Measurements from ENCODE around the gene ASAP2.

Gene ASAP2

GRCh38 chr2:9228088-9228751, 21.6 kb downstream of the ASAP2 start:
- no peak overlapping the region for H3K4me3 ChIP-seq (ENCODE audit: low read depth in 1 of 2, low read length in 2 of 2)
- no peaks in the 10 kb centered on the region for H3K27me3 ChIP-seq (ENCODE audit: low read depth, low read length)
- no peaks in the 10 kb centered on the region for H3K9me3 ChIP-seq (ENCODE audit: control insufficient read depth in 1 of 2, low read length in 2 of 2)
- H3K27ac ChIP-seq (ENCODE audit: low read length) = no peak overlapping the region
- H3K4me1 ChIP-seq (ENCODE audit: control insufficient read depth in 1 of 2, insufficient read depth in 2 of 2, low read length in 2 of 2) = peaks cover 21 to 63% of the 10 kb centered on the region in 2 donors
- no peaks in the 10 kb centered on the region for H3K36me3 ChIP-seq (ENCODE audit: control insufficient read depth in 1 of 2, insufficient read depth in 2 of 2, low read length in 2 of 2)

GRCh38 chr2:9228781-9229469, 22.3 kb downstream of the ASAP2 start:
- peaks cover 21 to 59% of the 10 kb centered on the region in 2 donors for H3K4me1 ChIP-seq (ENCODE audit: control insufficient read depth in 1 of 2, insufficient read depth in 2 of 2, low read length in 2 of 2)
- H3K27me3 ChIP-seq (ENCODE audit: low read depth, low read length) = no peaks in the 10 kb centered on the region
- no peaks in the 10 kb centered on the region for H3K36me3 ChIP-seq (ENCODE audit: control insufficient read depth in 1 of 2, insufficient read depth in 2 of 2, low read length in 2 of 2)
- no peak overlapping the region for H3K27ac ChIP-seq (ENCODE audit: low read length)
- no peaks in the 10 kb centered on the region for H3K9me3 ChIP-seq (ENCODE audit: control insufficient read depth in 1 of 2, low read length in 2 of 2)
- no peak overlapping the region for H3K4me3 ChIP-seq (ENCODE audit: low read depth in 1 of 2, low read length in 2 of 2)

GRCh38 chr2:9229470-9229820, 22.8 kb downstream of the ASAP2 start:
- Histone ChIP-seq H3K27ac (ENCODE audit: low read length) (no peak overlapping the region), H3K9me3 (ENCODE audit: control insufficient read depth in 1 of 2, low read length in 2 of 2) (no peaks in the 10 kb centered on the region), H3K4me3 (ENCODE audit: low read depth in 1 of 2, low read length in 2 of 2) (no peak overlapping the region), H3K27me3 (ENCODE audit: low read depth, low read length) (no peaks in the 10 kb centered on the region), H3K36me3 (ENCODE audit: control insufficient read depth in 1 of 2, insufficient read depth in 2 of 2, low read length in 2 of 2) (no peaks in the 10 kb centered on the region), H3K4me1 (ENCODE audit: control insufficient read depth in 1 of 2, insufficient read depth in 2 of 2, low read length in 2 of 2) (peaks cover 25 to 62% of the 10 kb centered on the region in 2 donors)

- no peak overlapping the region for H3K4me3 ChIP-seq (ENCODE audit: low read depth in 1 of 2, low read length in 2 of 2)
These were observed 23.6 kb downstream of the ASAP2 start for GRCh38 chr2:9230051-9230802.

GRCh38 chr2:9230881-9231280, 24.3 kb downstream of the ASAP2 start:
- Histone ChIP-seq H3K4me3 (ENCODE audit: low read depth in 1 of 2, low read length in 2 of 2) (no peak overlapping the region), H3K4me1 (ENCODE audit: control insufficient read depth in 1 of 2, insufficient read depth in 2 of 2, low read length in 2 of 2) (peaks cover 39 to 72% of the 10 kb centered on the region in 2 donors), H3K9me3 (ENCODE audit: control insufficient read depth in 1 of 2, low read length in 2 of 2) (no peaks in the 10 kb centered on the region), H3K27me3 (ENCODE audit: low read depth, low read length) (no peaks in the 10 kb centered on the region), H3K36me3 (ENCODE audit: control insufficient read depth in 1 of 2, insufficient read depth in 2 of 2, low read length in 2 of 2) (no peaks in the 10 kb centered on the region), H3K27ac (ENCODE audit: low read length) (no peak overlapping the region)

More at GRCh38 chr2:9230051-9230802, 23.6 kb downstream of the ASAP2 start:
- Histone ChIP-seq H3K27ac (ENCODE audit: low read length) (no peak overlapping the region), H3K36me3 (ENCODE audit: control insufficient read depth in 1 of 2, insufficient read depth in 2 of 2, low read length in 2 of 2) (no peaks in the 10 kb centered on the region), H3K9me3 (ENCODE audit: control insufficient read depth in 1 of 2, low read length in 2 of 2) (no peaks in the 10 kb centered on the region), H3K4me1 (ENCODE audit: control insufficient read depth in 1 of 2, insufficient read depth in 2 of 2, low read length in 2 of 2) (peaks cover 33 to 70% of the 10 kb centered on the region in 2 donors), H3K27me3 (ENCODE audit: low read depth, low read length) (no peaks in the 10 kb centered on the region)

GRCh38 chr2:9231291-9232165, 24.9 kb downstream of the ASAP2 start:
- Histone ChIP-seq H3K27me3 (ENCODE audit: low read depth, low read length) (no peaks in the 10 kb centered on the region), H3K36me3 (ENCODE audit: control insufficient read depth in 1 of 2, insufficient read depth in 2 of 2, low read length in 2 of 2) (no peaks in the 10 kb centered on the region), H3K27ac (ENCODE audit: low read length) (no peak overlapping the region), H3K4me1 (ENCODE audit: control insufficient read depth in 1 of 2, insufficient read depth in 2 of 2, low read length in 2 of 2) (peaks cover 38 to 73% of the 10 kb centered on the region in 2 donors), H3K9me3 (ENCODE audit: control insufficient read depth in 1 of 2, low read length in 2 of 2) (no peaks in the 10 kb centered on the region), H3K4me3 (ENCODE audit: low read depth in 1 of 2, low read length in 2 of 2) (no peak overlapping the region)

- H3K36me3 ChIP-seq (ENCODE audit: control insufficient read depth in 1 of 2, insufficient read depth in 2 of 2, low read length in 2 of 2) = no peaks in the 10 kb centered on the region
- H3K27me3 ChIP-seq (ENCODE audit: low read depth, low read length) = no peaks in the 10 kb centered on the region
- H3K9me3 ChIP-seq (ENCODE audit: control insufficient read depth in 1 of 2, low read length in 2 of 2) = no peaks in the 10 kb centered on the region
- no peak overlapping the region for H3K27ac ChIP-seq (ENCODE audit: low read length)
- H3K4me1 ChIP-seq (ENCODE audit: control insufficient read depth in 1 of 2, insufficient read depth in 2 of 2, low read length in 2 of 2) = peaks cover 40 to 72% of the 10 kb centered on the region in 2 donors
- no peak overlapping the region for H3K4me3 ChIP-seq (ENCODE audit: low read depth in 1 of 2, low read length in 2 of 2)
These were observed 25.5 kb downstream of the ASAP2 start for GRCh38 chr2:9232166-9232479.

- H3K9me3 ChIP-seq (ENCODE audit: control insufficient read depth in 1 of 2, low read length in 2 of 2) = no peaks in the 10 kb centered on the region
- H3K4me1 ChIP-seq (ENCODE audit: control insufficient read depth in 1 of 2, insufficient read depth in 2 of 2, low read length in 2 of 2) = peaks cover 40 to 79% of the 10 kb centered on the region in 2 donors
- H3K36me3 ChIP-seq (ENCODE audit: control insufficient read depth in 1 of 2, insufficient read depth in 2 of 2, low read length in 2 of 2) = no peaks in the 10 kb centered on the region
- H3K27ac ChIP-seq (ENCODE audit: low read length) = no peak overlapping the region
- no peak overlapping the region for H3K4me3 ChIP-seq (ENCODE audit: low read depth in 1 of 2, low read length in 2 of 2)
- H3K27me3 ChIP-seq (ENCODE audit: low read depth, low read length) = no peaks in the 10 kb centered on the region
These were observed 26.3 kb downstream of the ASAP2 start for GRCh38 chr2:9232886-9233285.

GRCh38 chr2:9234680-9235146, 28.1 kb downstream of the ASAP2 start:
- Histone ChIP-seq H3K27ac (ENCODE audit: low read length) (peak overlapping the region; percentile 68), H3K9me3 (ENCODE audit: control insufficient read depth in 1 of 2, low read length in 2 of 2) (no peaks in the 10 kb centered on the region), H3K4me3 (ENCODE audit: low read depth in 1 of 2, low read length in 2 of 2) (no peak overlapping the region), H3K27me3 (ENCODE audit: low read depth, low read length) (no peaks in the 10 kb centered on the region), H3K36me3 (ENCODE audit: control insufficient read depth in 1 of 2, insufficient read depth in 2 of 2, low read length in 2 of 2) (no peaks in the 10 kb centered on the region), H3K4me1 (ENCODE audit: control insufficient read depth in 1 of 2, insufficient read depth in 2 of 2, low read length in 2 of 2) (peaks cover 39 to 81% of the 10 kb centered on the region in 2 donors)

- no peaks in the 10 kb centered on the region for H3K27me3 ChIP-seq (ENCODE audit: low read depth, low read length)
- peak overlapping the region; percentile 68 for H3K27ac ChIP-seq (ENCODE audit: low read length)
- peaks cover 34 to 75% of the 10 kb centered on the region in 2 donors for H3K4me1 ChIP-seq (ENCODE audit: control insufficient read depth in 1 of 2, insufficient read depth in 2 of 2, low read length in 2 of 2)
- H3K36me3 ChIP-seq (ENCODE audit: control insufficient read depth in 1 of 2, insufficient read depth in 2 of 2, low read length in 2 of 2) = no peaks in the 10 kb centered on the region
- H3K9me3 ChIP-seq (ENCODE audit: control insufficient read depth in 1 of 2, low read length in 2 of 2) = no peaks in the 10 kb centered on the region
- H3K4me3 ChIP-seq (ENCODE audit: low read depth in 1 of 2, low read length in 2 of 2) = no peak overlapping the region
These were observed 28.8 kb downstream of the ASAP2 start for GRCh38 chr2:9235147-9236044.
